HFF-Myc (cell line): ENCODE data around the gene RBBP9.

Experiments used
- DNase-seq: peaks from one replicate; pipeline ENCODE4 v3.0.0-alpha.2; 2011; ENCODE audit warnings: low read depth; ENCODE audit errors: extremely low read depth
- H3K4me3 ChIP-seq: replicated peaks from 2 replicates; pipeline ENCODE4 v1.5.1; 2011; ENCODE audit warnings: low read depth, mild to moderate bottlenecking, control low read depth, low read length
- TF ChIP-seq, protein P1 (sequence below): IDR thresholded peaks from 2 replicates; pipeline ENCODE4 v1.5.1; 2012; ENCODE audit warnings: mild to moderate bottlenecking, low read depth, low read length, control low read depth; ENCODE audit errors: missing control alignments

The RBBP9 gene

DNA sequence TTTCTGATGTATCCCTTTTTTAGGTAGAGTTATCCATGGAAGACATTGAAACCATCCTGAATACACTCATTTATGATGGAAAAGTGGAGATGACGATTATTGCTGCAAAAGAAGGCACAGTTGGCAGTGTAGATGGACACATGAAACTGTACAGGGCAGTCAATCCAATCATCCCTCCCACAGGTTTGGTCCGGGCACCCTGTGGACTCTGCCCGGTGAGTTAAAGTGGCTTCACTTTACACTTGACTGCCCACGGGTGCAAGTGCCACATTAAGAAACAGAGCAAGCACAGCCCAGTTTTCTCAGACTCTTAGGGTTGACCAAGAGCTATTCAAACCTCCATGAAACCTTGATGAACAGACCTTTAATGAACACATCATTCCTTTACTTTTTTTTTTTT, 15.4 kb downstream of the RBBP9 start:
- TF ChIP-seq, protein P1, sequence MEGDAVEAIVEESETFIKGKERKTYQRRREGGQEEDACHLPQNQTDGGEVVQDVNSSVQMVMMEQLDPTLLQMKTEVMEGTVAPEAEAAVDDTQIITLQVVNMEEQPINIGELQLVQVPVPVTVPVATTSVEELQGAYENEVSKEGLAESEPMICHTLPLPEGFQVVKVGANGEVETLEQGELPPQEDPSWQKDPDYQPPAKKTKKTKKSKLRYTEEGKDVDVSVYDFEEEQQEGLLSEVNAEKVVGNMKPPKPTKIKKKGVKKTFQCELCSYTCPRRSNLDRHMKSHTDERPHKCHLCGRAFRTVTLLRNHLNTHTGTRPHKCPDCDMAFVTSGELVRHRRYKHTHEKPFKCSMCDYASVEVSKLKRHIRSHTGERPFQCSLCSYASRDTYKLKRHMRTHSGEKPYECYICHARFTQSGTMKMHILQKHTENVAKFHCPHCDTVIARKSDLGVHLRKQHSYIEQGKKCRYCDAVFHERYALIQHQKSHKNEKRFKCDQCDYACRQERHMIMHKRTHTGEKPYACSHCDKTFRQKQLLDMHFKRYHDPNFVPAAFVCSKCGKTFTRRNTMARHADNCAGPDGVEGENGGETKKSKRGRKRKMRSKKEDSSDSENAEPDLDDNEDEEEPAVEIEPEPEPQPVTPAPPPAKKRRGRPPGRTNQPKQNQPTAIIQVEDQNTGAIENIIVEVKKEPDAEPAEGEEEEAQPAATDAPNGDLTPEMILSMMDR, result no peak
- no peak for DNase-seq
- H3K4me3 ChIP-seq, result no peak overlapping the region

DNA sequence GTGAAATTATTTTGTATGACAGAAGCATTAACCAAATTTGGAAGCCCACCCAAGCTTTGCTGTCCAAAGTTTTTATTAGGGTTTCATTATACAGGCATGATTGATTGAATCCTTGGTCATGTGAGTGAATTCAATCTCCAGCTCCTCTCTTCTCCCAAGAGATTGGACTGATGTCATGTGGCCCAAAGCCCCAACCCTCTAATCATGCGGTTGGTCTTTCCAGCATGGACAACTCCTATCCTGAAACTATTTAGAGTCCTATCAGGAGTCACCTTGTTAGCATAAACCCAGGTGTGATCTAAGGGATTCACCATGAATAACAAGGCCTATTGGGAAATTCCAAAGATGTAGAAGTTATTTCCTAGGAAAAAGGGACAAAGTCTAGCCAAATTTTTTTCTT, 19.2 kb downstream of the RBBP9 start:
- no peak overlapping the region for H3K4me3 ChIP-seq
- no peak for DNase-seq
- TF ChIP-seq, protein P1, result no peak

- DNase-seq, result no peak
- TF ChIP-seq, protein P1, result no peak
- H3K4me3 ChIP-seq, result no peak overlapping the region
Measured at GRCh38 chr20:18477218-18477617, 19.8 kb downstream of the RBBP9 start.

DNA sequence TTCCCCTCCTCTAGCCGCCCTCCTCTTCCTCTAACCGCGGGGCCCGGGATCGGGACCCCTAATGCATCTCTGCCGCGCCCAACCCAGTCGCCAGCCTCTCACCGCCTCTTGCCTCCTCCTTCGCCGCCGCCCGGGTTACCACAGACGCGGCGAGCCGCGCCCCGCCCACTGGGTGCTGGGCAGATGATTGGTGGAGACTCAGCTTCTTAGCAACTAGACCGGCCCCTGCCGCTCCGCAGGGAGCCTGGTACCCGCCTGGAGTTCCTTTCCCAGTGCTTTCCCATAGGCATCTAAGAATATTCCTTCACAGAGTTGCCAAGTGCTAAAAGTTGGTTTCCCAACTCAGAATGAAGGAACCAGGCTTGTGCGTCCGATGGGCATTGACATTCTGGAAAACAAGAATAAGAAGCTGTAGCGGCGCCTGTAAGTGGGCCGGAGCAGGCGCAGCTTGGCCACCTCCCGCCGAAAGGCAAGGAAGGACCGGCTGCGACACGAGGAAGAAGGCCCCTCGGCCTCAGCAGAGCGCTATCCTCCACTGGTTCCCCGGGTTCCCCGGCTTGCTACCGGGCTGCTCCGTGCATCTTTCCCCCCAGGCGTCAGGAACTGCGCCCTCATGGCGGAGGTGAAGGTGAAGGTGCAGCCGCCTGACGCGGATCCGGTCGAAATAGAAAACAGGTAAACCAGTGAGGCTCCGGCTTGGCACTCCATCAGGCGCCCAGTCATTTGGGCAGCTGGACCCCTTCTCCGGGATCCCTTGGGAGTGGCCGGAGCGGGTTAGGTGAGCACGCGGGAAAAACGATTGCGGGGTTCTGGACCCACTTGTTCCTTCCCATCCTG, 29.9 kb downstream of the RBBP9 start, which contains the start of the genes DZANK1 and POLR3F:
TSS of gene DZANK1 (minus strand) at position 137 of the 837 bp plus-strand sequence. CDS start 1,672 bp downstream, outside the sequence.
TSS of gene POLR3F (plus strand) at position 497 of the 837 bp plus-strand sequence. CDS start at position 614, 117 bp downstream.
- DNase-seq, result peak; percentile 86
- TF ChIP-seq, protein P1, result no peak
- H3K4me3 ChIP-seq, result peak within 1 kb of the TSS; percentile 68

GRCh38 chr20:18466574-18466893, 30.5 kb downstream of the RBBP9 start:
- DNase-seq, result no peak
- H3K4me3 ChIP-seq, result peak overlapping the region; percentile 68
- TF ChIP-seq, protein P1, result no peak

- no peak for DNase-seq
- peak overlapping the region; percentile 68 for H3K4me3 ChIP-seq
- TF ChIP-seq, protein P1, result no peak
Measured at GRCh38 chr20:18465536-18466200, 31.4 kb downstream of the RBBP9 start.
